Nucleus accumbens (tissue), 56 donors: ENCODE data around the gene MRRF.
"Not testable (repeated sequence)": the region's sequence is repeated elsewhere in the genome, so short reads cannot be mapped to it uniquely, and the experiment has no call there.

ENCODE experiments used
- DNase-seq, 56 donors: peaks; one replicate each; lab custom pipeline; 2025; lab: John Stamatoyannopoulos, UW

The MRRF gene

DNA sequence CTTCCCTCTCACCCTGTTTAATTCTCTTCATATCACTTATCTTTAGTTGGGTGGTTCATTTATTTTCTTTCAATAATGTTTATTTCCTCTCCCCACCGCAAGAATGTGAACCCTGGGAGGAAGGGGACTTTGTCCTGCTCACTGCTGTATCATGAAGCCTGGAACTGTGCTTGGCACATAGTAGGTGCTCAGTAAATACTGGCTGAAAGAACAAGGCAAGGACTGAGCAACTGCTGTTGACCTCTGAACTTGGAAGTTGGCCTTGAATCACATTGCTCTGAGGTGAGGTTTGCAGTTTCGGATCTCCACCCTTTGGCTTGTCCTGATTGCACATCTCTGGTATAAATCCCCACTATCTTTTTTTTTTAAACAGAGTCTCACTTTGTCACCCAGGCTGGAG lies 84.1 kb downstream of the MRRF start:
- no peak for DNase-seq

DNA sequence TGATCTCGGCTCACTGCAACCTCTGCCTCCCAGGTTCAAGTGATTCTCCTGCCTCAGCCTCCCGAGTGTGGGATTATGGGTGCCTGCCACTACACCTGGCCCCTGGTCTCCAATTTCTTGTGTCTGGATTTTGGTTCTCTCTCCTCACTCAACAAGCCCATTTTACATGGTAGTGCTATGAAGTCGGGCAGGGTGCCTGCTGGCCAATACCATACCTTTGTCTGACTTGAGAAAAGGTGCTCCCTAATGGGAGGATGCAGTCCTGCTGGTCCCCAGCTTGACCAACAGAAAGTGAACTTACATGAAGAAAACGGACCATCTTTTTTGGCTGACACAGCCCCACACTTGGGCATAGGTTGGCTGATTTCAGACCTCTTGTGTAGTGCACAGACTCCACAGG lies 84.5 kb downstream of the MRRF start:
- no peak for DNase-seq

DNA sequence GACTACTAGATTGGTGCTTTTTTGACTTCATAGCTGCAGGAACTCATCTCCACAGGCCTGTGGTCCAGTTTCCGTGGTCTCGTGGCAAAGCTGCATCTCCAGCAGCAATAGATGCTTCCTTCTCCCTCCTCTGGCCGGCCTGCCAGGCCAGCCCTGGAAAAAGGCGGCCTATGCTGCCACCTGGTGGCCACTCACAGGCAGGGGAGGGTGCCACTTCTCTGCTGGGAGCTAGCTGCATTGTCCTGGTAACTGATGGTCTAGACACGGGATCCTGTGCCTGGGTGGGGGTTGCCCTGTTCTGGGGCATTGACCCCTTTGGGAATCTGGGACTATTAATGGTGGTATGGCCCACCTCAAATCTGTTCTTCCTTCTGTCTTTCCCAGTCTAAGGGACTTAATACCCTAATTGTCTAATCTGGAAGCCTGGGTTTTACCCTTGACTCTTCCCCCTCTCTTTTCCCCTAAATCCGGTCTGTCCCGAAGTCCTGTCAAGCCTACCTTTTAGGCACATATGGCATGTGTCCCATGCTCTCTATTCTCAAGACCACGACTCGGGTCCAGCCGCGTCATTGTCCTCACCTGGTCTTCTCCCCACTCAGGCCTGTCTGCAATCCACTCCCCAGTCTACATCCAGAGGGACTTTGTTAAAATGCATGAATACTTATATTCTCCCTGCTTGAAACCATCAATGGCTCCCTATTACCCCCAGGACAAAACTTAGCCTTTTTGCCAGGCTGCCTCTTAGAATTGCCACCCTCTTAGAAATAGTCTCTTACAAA lies 86.1 kb downstream of the MRRF start:
- DNase-seq = peak in 54 of 56 donors; percentile 15 to 87 (median 71)

GRCh38 chr9:122354536-122355199 lies 90.0 kb downstream of the MRRF start:
- peak in 5 of 56 donors; percentile 11 to 53 (median 27) for DNase-seq

- DNase-seq = no peak
Measured at GRCh38 chr9:122355336-122355875, 90.7 kb downstream of the MRRF start.

DNA sequence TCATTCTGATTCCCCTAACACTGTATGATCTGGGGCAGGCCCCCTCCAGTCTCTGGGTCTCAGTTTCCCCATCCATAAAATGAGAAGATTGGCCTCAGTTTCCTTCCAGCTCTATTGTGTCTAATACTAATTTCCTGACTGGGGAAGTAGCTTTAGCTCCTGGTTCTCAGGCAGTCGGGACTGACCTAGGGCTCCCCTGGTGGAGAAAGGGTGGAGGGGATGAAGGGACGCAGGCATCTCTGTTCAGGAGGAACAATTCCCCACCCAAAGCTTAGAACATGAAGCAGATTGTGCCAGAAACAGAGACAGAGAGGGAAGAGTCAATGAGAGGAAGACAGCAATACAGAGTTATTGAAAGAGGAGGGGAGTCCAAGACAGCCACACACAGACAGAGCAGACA lies 91.9 kb downstream of the MRRF start:
- DNase-seq = no peak

DNA sequence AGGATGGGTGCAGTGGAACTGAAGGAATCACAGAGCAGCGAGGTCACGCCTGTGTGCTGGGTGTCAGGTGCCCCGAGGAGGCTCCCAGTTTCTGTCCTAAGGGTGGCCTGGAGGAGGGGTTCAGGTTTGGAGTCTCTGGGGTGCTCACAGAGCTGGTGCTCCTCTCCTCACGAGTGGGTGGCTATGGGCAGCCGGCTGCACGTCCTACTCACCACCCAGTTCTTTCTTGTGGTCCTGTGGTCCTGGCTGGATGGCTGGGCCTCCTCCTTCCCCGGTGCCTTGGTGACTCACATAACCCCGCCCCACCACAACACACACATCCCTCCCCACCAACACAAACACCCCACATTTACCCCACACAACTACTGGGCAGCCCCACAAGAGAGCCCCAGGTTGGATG lies 96.2 kb downstream of the MRRF start:
- DNase-seq = no peak

- not testable (repeated sequence) for DNase-seq
Measured at GRCh38 chr9:122363131-122363530, 98.4 kb downstream of the MRRF start.

DNA sequence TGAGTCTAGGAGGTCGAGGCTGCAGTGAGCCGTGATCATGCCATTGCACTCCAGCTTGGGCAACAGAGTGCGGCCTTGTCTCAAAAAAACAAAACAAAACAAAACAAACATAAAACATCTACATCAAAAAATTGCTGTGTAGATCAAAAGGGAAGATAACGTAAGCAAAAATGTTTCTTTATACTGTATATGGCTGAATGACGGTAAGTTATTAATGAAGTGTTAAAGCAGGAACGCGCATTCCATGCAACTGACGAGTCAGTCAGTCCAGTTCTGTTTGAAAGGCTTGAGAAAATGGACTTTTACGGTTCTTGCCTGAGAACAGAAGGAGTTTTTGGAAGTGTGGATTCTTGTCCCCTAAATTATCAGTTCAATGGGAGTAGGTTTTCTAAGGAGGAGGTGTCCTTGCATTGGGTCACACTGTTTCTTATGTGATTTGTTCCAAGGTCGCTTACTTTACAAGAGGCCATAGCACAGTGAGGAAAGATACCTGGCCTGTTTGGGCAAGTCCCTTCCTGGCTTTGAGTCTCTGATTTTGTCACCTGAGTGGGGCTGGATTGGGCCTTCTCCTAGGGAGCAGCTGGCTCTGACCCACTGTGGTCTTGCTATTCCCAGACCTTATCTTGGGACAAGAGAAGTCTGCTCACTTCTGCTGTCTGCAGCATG lies 99.6 kb downstream of the MRRF start:
- no peak for DNase-seq

DNA sequence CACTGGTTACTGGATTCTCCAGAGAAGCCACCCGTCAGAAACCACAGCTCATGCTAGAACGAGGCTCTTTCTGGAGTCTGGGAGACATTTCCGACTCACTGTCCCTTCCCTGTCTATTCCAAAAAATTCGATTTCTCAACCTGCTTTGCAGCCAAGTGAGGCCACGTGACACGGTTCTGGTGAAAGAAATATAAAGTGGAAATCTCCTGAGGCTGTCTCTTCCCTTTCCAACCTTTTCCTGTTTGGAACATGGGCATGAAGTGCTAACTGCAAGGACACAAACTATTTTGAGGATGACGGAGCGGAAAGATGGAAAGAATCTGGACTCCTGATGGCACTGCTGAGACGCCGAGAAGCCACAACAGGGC lies 100.1 kb downstream of the MRRF start:
- no peak for DNase-seq

DNA sequence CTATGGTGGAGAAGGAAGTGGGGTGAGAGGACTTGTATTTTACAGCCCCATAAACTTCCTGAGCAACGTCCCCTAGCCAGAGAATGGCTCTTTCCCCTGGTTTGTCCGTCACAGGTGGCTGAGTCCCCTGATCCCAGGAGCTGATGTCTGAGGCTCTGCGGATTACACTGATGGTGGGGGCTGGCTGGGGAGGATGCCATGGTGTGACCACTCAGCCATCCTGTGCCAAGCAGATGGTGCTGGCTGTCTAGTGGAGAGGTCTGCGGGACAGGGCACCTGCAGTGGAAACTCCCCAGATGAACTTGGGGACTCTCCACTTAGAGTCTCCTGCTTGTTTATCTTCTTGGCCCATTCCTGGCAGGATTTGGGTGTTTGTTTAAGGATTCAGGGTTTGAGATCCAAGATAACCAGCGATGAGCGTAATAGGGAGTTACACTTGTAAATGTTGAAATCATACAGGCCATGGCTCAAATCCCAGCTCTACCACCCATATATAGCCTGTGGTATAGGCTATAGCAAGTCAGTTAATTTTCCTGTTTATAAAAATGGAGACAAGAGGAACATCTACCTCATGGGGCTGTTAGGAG lies 101.5 kb downstream of the MRRF start:
- no peak for DNase-seq

GRCh38 chr9:122367065-122367464 lies 102.4 kb downstream of the MRRF start:
- no peak for DNase-seq

GRCh38 chr9:122367774-122368460 lies 103.2 kb downstream of the MRRF start:
- no peak for DNase-seq

GRCh38 chr9:122368642-122369041 lies 104.0 kb downstream of the MRRF start:
- no peak for DNase-seq

- peak in 2 of 56 donors; percentile 20 to 36 for DNase-seq
Measured at GRCh38 chr9:122370303-122370702, 105.6 kb downstream of the MRRF start.

GRCh38 chr9:122370869-122371755 lies 106.4 kb downstream of the MRRF start, which contains the start of gene PTGS1:
PTGS1 (plus strand) TSS chr9:122371024; CDS start chr9:122371085, 61 bp downstream.
- DNase-seq = peak in 2 of 56 donors; percentile 11 to 13

DNA sequence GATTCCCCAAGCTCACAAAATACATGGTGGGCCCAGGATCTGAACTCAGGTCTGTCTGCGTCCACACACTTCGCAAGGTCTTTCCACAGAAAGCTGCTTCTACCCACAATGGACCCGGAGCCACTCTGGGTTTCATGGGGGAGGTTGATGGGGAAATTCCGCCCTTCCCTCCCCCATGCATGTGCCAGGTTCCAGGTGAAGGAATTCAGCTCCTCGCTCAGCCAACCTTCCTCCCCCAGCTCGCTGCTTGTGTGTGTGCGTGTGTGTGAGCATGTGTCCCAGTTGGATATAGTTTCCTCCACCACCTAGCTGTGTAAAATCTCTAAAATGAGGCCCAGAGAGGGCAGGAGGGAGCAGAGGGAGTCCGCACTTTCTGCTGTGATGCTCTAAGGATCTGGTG lies 107.2 kb downstream of the MRRF start:
- no peak for DNase-seq

GRCh38 chr9:122372856-122373845 lies 108.5 kb downstream of the MRRF start:
- DNase-seq = no peak
